Body of pancreas (tissue), 4 donors: ENCODE results near the gene MYL7. TPM values are rescaled to one million over a fixed set of nuclear protein-coding genes. Genes with fewer than 3 reads are reported as not detected.

Experiments
- ATAC-seq: fragments of 150-250 bp; one replicate; pipeline ENCODE4 v1.9.1; 2016
- DNase-seq, 4 donors: peaks; one replicate each; pipeline ENCODE4 v3.0.0-alpha.2; 2019
- H3K27ac ChIP-seq, 4 donors: fragments of 200-600 bp; sonication (generic); 1 replicate in 3 of 4; 2 replicates in 1 of 4; pipeline versions ENCODE4 v1.5.1 to v1.6.1; 2016 to 2019; ENCODE audit warnings: mild to moderate bottlenecking in 1 of 4, mixed read lengths in 1 of 4, moderate library complexity in 1 of 4
- H3K27me3 ChIP-seq, 2 donors: fragments of 200-600 bp; sonication (generic); one replicate each; pipeline ENCODE4 v1.6.0; 2016; ENCODE audit warnings: mild to moderate bottlenecking in 1 of 2
- H3K36me3 ChIP-seq, 2 donors: fragments of 200-600 bp; sonication (generic); replicated peaks in 1 of 2; 2 replicates each; pipeline ENCODE4 v1.5.1; 2016; ENCODE audit warnings: low read depth in 2 of 2; ENCODE audit not compliant: insufficient read depth in 1 of 2
- H3K4me1 ChIP-seq: fragments of 200-600 bp; sonication (generic); one replicate; pipeline ENCODE4 v1.6.0; 2016
- H3K4me3 ChIP-seq, 2 donors: fragments of 200-600 bp; sonication (generic); 1 replicate in 1 of 2; 2 replicates in 1 of 2; pipeline ENCODE4 v1.5.1; 2016 to 2019
- H3K9me3 ChIP-seq, 3 donors: fragments of 200-600 bp; sonication (generic); 1 replicate in 2 of 3; 2 replicates in 1 of 3; pipeline ENCODE4 v1.5.1; 2016
- POLR2A ChIP-seq, 3 donors: fragments of 450-650 bp; IDR thresholded peaks; one replicate each; pipeline ENCODE4 v1.6.1; 2016; ENCODE audit warnings: antibody characterized with exemption in 3 of 3, mild to moderate bottlenecking in 2 of 3
- WGBS, 2 donors: methylation state at CpG; one replicate each; pipeline ENCODE4 v1.1.5; 2017; 5-methylcytosine and 5-hydroxymethylcytosine counted together
- intact Hi-C: fragments of 100-400 bp; cut with DNase I; formaldehyde crosslinking; loops from one replicate; pipeline ENCODE4 v1.15.1; 2023
- total RNA-seq, 2 donors: library from RNA; depleted of rRNA; stranded (reverse); fragments of >200 nt; gene quantifications; one replicate each; pipeline ENCODE4 v1.1.0, GENCODE V29; 2016
- TF ChIP-seq, protein P1 (sequence below), 7 experiments: fragments of 450-650 bp in 4 of 7; fragments of 200-600 bp in 3 of 7; sonication (generic) in 3 of 7; IDR thresholded peaks; one replicate each; pipeline ENCODE4 v1.5.1; 2016 to 2019; ENCODE audit warnings: antibody characterized with exemption in 7 of 7

Gene MYL7
- total RNA-seq, 2 donors from 2014 or later: not detected

DNA sequence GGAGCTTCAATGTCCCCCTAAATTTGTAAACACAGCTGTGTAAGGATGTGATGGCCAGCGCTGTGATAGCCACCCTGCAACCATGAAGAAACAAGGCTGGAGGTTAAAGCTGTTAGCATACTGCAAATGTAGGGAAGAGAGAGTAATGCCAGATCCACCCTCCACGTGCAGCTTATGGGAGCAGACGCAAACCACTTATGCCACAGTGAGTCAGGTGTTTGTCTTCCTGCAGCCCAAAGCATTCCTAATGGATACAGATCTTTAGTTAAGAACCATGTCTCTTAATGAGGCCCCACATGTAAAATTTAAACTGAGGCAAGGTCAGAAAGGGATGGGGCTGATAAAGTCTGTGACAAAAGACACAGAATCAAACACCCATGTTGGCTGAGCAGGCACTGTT lies 13.6 kb upstream of the MYL7 start:
- no peaks in the 10 kb centered on the region for H3K36me3 ChIP-seq
- no peaks in the 10 kb centered on the region for H3K4me1 ChIP-seq
- no peak overlapping the region for H3K27ac ChIP-seq
- 74 to 79% methylated on average over 3 of the region's 3 CpGs for WGBS, 2 donors
- H3K9me3 ChIP-seq: no peaks in the 10 kb centered on the region
- H3K27me3 ChIP-seq: no peaks in the 10 kb centered on the region
- no peak overlapping the region for H3K4me3 ChIP-seq
- ATAC-seq: no peak
- intact Hi-C loops: no loop called here
- no peak for TF ChIP-seq POLR2A (IDR thresholded peaks at IDR 0.05)
- TF ChIP-seq, protein P1, sequence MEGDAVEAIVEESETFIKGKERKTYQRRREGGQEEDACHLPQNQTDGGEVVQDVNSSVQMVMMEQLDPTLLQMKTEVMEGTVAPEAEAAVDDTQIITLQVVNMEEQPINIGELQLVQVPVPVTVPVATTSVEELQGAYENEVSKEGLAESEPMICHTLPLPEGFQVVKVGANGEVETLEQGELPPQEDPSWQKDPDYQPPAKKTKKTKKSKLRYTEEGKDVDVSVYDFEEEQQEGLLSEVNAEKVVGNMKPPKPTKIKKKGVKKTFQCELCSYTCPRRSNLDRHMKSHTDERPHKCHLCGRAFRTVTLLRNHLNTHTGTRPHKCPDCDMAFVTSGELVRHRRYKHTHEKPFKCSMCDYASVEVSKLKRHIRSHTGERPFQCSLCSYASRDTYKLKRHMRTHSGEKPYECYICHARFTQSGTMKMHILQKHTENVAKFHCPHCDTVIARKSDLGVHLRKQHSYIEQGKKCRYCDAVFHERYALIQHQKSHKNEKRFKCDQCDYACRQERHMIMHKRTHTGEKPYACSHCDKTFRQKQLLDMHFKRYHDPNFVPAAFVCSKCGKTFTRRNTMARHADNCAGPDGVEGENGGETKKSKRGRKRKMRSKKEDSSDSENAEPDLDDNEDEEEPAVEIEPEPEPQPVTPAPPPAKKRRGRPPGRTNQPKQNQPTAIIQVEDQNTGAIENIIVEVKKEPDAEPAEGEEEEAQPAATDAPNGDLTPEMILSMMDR (IDR thresholded peaks at IDR 0.05): no peak
- DNase-seq: no peak

DNA sequence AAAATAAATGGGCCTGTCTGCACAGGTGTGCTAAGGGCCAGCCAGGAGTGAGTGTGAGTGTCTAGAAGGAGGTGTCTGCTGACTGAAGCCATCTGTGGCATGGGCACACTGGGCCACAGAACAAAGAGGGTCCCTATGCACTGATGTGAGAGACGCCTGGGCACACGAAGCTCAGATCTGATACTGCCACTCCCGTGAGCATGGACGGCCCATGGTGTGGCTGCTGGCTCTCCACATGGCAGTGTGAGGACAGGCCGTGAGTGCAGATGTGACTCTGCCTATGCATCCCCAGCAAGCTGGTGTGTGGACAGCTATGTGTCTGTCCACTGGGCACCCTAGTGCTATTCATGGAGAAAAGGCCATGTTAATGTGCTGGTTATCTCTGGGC lies 12.8 kb upstream of the MYL7 start:
- H3K27ac ChIP-seq: no peak overlapping the region
- ATAC-seq (no peak), DNase-seq (no peak)
- no peaks in the 10 kb centered on the region for H3K4me1 ChIP-seq
- H3K4me3 ChIP-seq: no peak overlapping the region
- H3K9me3 ChIP-seq: no peaks in the 10 kb centered on the region
- TF ChIP-seq POLR2A (IDR thresholded peaks at IDR 0.05): no peak
- TF ChIP-seq, protein P1 (IDR thresholded peaks at IDR 0.05): no peak
- H3K27me3 ChIP-seq: no peaks in the 10 kb centered on the region
- intact Hi-C loops: no loop called here
- H3K36me3 ChIP-seq: no peaks in the 10 kb centered on the region
- 90% methylated on average over 5 of the region's 5 CpGs; no CpG with 5 or more reads in 1 of the 2 donors for WGBS, 2 donors

DNA sequence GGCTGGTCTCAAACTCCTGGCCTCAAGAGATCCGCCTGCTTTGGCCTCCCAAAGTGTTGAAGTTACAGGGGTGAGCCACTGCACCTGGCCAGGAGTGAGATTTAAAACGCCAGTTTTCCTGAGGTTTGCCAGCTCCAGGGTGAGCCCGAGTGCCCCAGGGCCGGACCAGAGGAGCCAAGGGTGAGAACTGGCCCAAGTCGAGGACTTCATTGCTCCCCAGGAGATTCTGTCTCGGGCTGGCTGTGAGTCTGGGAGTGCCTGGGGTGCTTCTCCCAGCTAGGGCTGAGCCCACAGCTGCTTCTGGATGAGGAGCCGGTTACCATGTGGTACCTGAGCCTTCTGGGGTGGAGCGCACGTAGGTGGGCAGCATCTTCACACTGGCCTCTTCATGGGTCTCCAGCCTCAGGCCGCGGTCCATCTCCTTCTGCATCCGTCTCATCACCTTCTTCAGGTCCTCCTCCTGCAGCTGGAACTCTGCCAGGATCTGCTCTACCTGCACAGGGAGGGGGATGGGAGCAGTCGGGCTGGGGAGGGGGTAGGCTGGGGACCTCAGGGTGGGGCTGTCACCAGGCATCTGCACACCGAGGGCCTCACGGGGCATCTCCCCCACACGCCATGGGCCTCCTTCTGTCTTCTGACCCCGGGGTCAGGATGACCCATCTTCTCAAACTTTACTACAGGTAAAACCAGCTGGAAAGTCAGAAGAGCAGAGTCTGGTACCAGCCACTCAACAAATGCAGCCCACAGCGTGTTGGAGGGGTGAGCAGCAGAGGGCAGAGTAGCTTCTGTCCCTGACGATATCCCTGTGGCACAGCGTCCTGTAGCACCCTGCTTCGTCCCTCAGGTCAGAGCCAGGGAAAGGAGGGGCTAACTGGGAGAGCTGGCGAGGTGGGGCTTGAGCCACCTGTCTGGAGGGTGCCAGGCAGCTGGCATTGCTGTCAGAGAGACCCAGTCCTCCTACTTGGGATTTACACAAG lies 12.1 kb upstream of the MYL7 start:
- no peaks in the 10 kb centered on the region for H3K4me1 ChIP-seq
- H3K9me3 ChIP-seq: no peaks in the 10 kb centered on the region
- no peak overlapping the region for H3K27ac ChIP-seq
- WGBS, 2 donors: 71 to 73% methylated on average over 9 to 22 of the region's 22 CpGs
- no peak overlapping the region for H3K4me3 ChIP-seq
- DNase-seq: peak in 1 of 4 donors; percentile 6
- TF ChIP-seq, protein P1 (IDR thresholded peaks at IDR 0.05): no peak
- TF ChIP-seq POLR2A (IDR thresholded peaks at IDR 0.05): no peak
- no peaks in the 10 kb centered on the region for H3K36me3 ChIP-seq
- H3K27me3 ChIP-seq: no peaks in the 10 kb centered on the region
- no peak for ATAC-seq
- intact Hi-C loops: no loop called here

DNA sequence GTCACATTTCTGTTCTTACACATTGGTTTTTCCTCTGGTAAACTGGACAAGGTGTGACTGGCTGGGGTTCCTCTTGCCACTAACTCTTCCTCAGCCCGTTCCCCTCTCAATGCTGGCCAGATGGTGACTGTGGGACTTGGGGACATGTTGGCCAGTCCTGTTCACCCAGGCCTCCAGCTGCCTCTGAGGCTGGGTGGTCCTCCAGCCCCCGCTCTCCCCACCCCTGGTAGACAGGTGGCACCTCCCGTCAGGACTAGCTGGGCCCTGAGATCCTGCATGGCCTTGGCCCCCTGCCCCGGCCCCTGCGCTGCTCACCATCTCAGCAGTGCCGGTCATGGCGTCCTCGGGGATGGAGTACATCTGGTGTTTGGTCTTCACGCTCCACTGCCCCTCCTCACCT lies 10.8 kb upstream of the MYL7 start:
- no peaks in the 10 kb centered on the region for H3K9me3 ChIP-seq
- no peak for ATAC-seq
- peak in 1 of 4 donors; percentile 5 for DNase-seq
- H3K27ac ChIP-seq: no peak overlapping the region
- peaks cover 10% of the 10 kb centered on the region for H3K4me1 ChIP-seq
- TF ChIP-seq POLR2A (IDR thresholded peaks at IDR 0.05): no peak
- TF ChIP-seq, protein P1 (IDR thresholded peaks at IDR 0.05): no peak
- no peaks in the 10 kb centered on the region for H3K36me3 ChIP-seq
- H3K4me3 ChIP-seq: no peak overlapping the region
- intact Hi-C loops: no loop called here
- H3K27me3 ChIP-seq: no peaks in the 10 kb centered on the region
- 87 to 95% methylated on average over 8 to 9 of the region's 9 CpGs for WGBS, 2 donors
